Measurements from ENCODE around the gene KERA.

Gene KERA

DNA sequence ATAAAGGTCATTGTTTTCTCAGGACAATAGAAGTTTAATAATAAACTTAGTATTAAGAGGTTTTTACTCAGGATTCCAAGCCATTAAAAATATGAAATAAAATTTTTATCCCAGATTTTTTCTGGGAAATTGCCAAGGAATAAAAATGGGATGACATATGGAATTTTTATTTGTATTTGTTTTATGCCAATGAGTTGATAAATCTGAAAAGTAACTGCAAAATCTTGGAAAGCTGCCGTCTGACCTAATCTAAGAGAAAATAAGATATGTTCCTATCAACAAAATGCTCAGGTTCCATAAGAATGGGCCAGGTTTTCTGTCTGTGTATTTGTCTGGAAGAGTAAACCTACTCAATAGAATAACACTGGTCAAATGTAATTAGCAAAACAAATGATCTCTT lies 22.2 kb upstream of the KERA start:
- no peaks in the 10 kb centered on the region for H3K9me3 ChIP-seq (replicated peaks; ENCODE audit: insufficient read depth, low read length)
- no peak overlapping the region for H3K4me3 ChIP-seq (ENCODE audit: low read length)
- no peaks in the 10 kb centered on the region for H4K20me1 ChIP-seq (ENCODE audit: insufficient read depth, low read length)
- TF ChIP-seq EZH2phosphoT487 (IDR thresholded peaks at IDR 0.05; ENCODE audit: low read length) (no peak), EZH2 (optimal IDR thresholded peaks at IDR 0.05; ENCODE audit: low read depth, low read length) (no peak)
- TF ChIP-seq, protein P1, sequence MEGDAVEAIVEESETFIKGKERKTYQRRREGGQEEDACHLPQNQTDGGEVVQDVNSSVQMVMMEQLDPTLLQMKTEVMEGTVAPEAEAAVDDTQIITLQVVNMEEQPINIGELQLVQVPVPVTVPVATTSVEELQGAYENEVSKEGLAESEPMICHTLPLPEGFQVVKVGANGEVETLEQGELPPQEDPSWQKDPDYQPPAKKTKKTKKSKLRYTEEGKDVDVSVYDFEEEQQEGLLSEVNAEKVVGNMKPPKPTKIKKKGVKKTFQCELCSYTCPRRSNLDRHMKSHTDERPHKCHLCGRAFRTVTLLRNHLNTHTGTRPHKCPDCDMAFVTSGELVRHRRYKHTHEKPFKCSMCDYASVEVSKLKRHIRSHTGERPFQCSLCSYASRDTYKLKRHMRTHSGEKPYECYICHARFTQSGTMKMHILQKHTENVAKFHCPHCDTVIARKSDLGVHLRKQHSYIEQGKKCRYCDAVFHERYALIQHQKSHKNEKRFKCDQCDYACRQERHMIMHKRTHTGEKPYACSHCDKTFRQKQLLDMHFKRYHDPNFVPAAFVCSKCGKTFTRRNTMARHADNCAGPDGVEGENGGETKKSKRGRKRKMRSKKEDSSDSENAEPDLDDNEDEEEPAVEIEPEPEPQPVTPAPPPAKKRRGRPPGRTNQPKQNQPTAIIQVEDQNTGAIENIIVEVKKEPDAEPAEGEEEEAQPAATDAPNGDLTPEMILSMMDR (IDR thresholded peaks at IDR 0.05; ENCODE audit: low read length): no peak
- no peak overlapping the region for H2AFZ ChIP-seq (ENCODE audit: low read length)
- no peak overlapping the region for H3K4me2 ChIP-seq (ENCODE audit: low read depth, low read length)
- no peak overlapping the region for H3K9ac ChIP-seq (ENCODE audit: low read length)
- no peaks in the 10 kb centered on the region for H3K27me3 ChIP-seq (replicated peaks; ENCODE audit: insufficient read depth, low read length)
- no peaks in the 10 kb centered on the region for H3K36me3 ChIP-seq (replicated peaks; ENCODE audit: insufficient read depth, low read length)
- no peaks in the 10 kb centered on the region for H3K9me2 ChIP-seq (replicated peaks; ENCODE audit: insufficient read depth, low read length)
- H3K79me2 ChIP-seq (ENCODE audit: low read length): no peaks in the 10 kb centered on the region
- no peak for DNase-seq
- no peaks in the 10 kb centered on the region for H3F3A ChIP-seq (ENCODE audit: insufficient read depth, low read length)
- no peak overlapping the region for H3K27ac ChIP-seq (ENCODE audit: low read length)
- no peaks in the 10 kb centered on the region for H3K4me1 ChIP-seq (ENCODE audit: low read length)

DNA sequence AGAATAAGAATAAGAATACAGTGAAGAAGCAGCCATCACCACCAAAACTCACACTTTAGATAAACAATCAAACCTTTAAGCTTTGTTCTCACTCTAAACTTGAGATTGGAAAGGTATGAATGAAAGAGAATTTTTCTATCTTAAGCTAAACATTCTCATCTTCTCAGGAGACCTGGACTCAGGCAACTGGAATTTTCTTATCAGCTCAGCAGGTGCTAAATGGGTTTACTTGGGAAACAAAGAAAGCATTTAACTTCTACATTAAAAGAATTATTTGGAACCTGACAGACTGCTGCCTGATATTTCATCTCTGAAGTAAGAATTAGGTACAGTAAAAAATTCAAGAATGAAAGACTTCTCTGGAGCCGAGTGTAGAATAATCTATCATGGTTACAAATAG lies 20.7 kb upstream of the KERA start:
- Histone ChIP-seq H3K79me2 (ENCODE audit: low read length) (no peaks in the 10 kb centered on the region), H3F3A (ENCODE audit: insufficient read depth, low read length) (no peaks in the 10 kb centered on the region), H3K4me2 (ENCODE audit: low read depth, low read length) (no peak overlapping the region), H3K9me2 (replicated peaks; ENCODE audit: insufficient read depth, low read length) (no peaks in the 10 kb centered on the region), H2AFZ (ENCODE audit: low read length) (no peak overlapping the region), H3K9ac (ENCODE audit: low read length) (no peak overlapping the region), H3K27me3 (replicated peaks; ENCODE audit: insufficient read depth, low read length) (no peaks in the 10 kb centered on the region), H4K20me1 (ENCODE audit: insufficient read depth, low read length) (no peaks in the 10 kb centered on the region), H3K4me3 (ENCODE audit: low read length) (no peak overlapping the region), H3K4me1 (ENCODE audit: low read length) (no peaks in the 10 kb centered on the region), H3K9me3 (replicated peaks; ENCODE audit: insufficient read depth, low read length) (no peaks in the 10 kb centered on the region), H3K27ac (ENCODE audit: low read length) (no peak overlapping the region), H3K36me3 (replicated peaks; ENCODE audit: insufficient read depth, low read length) (no peaks in the 10 kb centered on the region)
- TF ChIP-seq EZH2phosphoT487 (IDR thresholded peaks at IDR 0.05; ENCODE audit: low read length) (no peak), EZH2 (optimal IDR thresholded peaks at IDR 0.05; ENCODE audit: low read depth, low read length) (no peak)
- TF ChIP-seq, protein P1 (IDR thresholded peaks at IDR 0.05; ENCODE audit: low read length): no peak
- DNase-seq: no peak

DNA sequence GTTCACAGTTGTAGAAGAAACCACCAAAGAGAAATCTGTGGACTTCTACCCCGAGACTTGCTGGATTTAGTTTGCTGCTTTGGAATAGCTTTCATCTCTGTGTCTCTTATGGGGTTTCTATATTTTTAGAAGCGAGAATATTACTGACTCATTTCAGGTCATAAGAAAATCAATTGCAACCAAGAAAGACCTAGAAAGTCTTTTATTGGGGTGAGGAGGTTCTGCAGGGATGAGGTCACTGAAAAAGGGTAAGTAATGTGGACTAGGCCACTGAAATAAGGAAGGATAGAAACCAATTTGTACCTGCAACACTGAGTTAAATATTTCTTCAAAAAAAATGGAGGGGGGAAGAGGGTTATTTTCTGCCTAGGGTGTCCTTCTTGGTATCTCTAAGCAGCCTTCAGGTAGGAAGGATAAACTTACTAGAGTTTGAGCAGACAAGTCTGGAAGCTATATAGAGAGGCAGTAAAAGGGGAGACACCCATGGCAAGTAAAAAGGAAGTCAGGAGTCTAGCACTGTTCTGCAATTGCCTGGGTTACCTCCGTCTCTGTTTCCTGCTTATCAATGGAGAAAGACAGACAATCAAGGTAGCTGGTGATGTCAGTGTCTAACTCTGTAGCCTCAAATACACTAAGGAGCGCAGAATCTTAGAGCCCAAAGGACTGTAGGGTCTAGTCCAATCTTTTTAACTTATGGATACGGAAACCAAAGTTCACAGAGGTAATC lies 19.6 kb upstream of the KERA start:
- Histone ChIP-seq H3K9me3 (replicated peaks; ENCODE audit: insufficient read depth, low read length) (no peaks in the 10 kb centered on the region), H3K9me2 (replicated peaks; ENCODE audit: insufficient read depth, low read length) (no peaks in the 10 kb centered on the region), H3K27me3 (replicated peaks; ENCODE audit: insufficient read depth, low read length) (no peaks in the 10 kb centered on the region), H3K4me3 (ENCODE audit: low read length) (no peak overlapping the region), H4K20me1 (ENCODE audit: insufficient read depth, low read length) (no peaks in the 10 kb centered on the region), H3K9ac (ENCODE audit: low read length) (no peak overlapping the region), H3K4me1 (ENCODE audit: low read length) (no peaks in the 10 kb centered on the region), H3K79me2 (ENCODE audit: low read length) (no peaks in the 10 kb centered on the region), H2AFZ (ENCODE audit: low read length) (no peak overlapping the region), H3K36me3 (replicated peaks; ENCODE audit: insufficient read depth, low read length) (no peaks in the 10 kb centered on the region), H3K27ac (ENCODE audit: low read length) (no peak overlapping the region), H3F3A (ENCODE audit: insufficient read depth, low read length) (no peaks in the 10 kb centered on the region), H3K4me2 (ENCODE audit: low read depth, low read length) (no peak overlapping the region)
- no peak for DNase-seq
- no peak for TF ChIP-seq EZH2 (optimal IDR thresholded peaks at IDR 0.05; ENCODE audit: low read depth, low read length)
- TF ChIP-seq EZH2phosphoT487 (IDR thresholded peaks at IDR 0.05; ENCODE audit: low read length): no peak
- TF ChIP-seq, protein P1 (IDR thresholded peaks at IDR 0.05; ENCODE audit: low read length): no peak
